OCI-LY1 (cell line): ENCODE results near the gene PALD1.

Experiments
- EZH2 ChIP-seq: fragments of 200-600 bp; sonication (generic), shearing (Covaris generic); IDR thresholded peaks from 2 replicates; pipeline ENCODE4 v1.8.0; 2017; ENCODE audit warnings: borderline replicate concordance, mixed run types, mild to moderate bottlenecking, antibody characterized with exemption, low read length, moderate library complexity, mixed read lengths
- TF ChIP-seq, protein P1 (sequence below): fragments of 200-600 bp; sonication (generic), shearing (Covaris generic); IDR thresholded peaks from 2 replicates; pipeline ENCODE4 v1.5.1; 2017; ENCODE audit warnings: mild to moderate bottlenecking, antibody characterized with exemption, low read length, moderate library complexity, mixed read lengths

DNA sequence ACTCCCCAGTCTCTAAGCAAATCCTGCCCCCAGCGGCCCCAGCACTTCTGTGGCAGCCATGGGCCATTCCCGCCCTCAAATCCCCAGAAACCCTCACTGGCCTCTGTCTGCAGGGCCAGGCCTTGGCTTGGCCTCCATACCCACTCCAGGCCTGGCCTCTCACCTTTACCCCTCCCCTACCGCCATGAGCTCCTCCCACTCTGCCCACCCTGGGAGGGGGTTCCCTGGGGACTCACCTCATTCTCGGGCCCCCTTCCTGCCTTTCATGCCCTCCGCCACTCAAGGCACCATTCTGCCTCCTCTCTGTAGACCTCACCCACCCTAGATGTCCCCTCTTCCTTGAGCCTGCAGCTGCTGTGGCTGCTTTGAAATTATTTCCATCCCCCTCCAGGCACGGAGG, 83.0 kb downstream of the PALD1 start:
- TF ChIP-seq, protein P1, sequence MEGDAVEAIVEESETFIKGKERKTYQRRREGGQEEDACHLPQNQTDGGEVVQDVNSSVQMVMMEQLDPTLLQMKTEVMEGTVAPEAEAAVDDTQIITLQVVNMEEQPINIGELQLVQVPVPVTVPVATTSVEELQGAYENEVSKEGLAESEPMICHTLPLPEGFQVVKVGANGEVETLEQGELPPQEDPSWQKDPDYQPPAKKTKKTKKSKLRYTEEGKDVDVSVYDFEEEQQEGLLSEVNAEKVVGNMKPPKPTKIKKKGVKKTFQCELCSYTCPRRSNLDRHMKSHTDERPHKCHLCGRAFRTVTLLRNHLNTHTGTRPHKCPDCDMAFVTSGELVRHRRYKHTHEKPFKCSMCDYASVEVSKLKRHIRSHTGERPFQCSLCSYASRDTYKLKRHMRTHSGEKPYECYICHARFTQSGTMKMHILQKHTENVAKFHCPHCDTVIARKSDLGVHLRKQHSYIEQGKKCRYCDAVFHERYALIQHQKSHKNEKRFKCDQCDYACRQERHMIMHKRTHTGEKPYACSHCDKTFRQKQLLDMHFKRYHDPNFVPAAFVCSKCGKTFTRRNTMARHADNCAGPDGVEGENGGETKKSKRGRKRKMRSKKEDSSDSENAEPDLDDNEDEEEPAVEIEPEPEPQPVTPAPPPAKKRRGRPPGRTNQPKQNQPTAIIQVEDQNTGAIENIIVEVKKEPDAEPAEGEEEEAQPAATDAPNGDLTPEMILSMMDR, result no peak
- no peak for TF ChIP-seq EZH2
